ENCODE measurements around the gene CHN2.

CHN2 gene

DNA sequence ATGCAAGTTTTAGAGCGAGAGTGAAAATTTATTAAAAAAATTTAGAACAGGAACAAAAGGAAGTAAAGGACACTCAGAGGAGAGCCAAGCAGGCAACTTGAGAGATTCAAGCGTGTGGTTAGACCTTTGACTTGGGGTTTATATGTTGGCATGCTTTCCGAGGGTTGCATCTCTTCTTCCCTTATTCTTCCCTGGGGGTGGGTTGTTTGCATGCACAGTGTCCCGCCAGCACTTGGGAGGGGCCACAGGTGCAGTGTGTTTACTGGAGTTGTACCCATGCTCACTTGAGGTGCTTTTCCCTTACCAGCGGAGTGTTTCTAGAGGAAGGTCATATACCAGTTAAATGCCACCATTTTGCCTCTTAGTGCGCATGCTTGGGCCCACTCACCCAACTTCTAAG is 96.3 kb downstream of the CHN2 start:
- TF ChIP-seq, protein P1, sequence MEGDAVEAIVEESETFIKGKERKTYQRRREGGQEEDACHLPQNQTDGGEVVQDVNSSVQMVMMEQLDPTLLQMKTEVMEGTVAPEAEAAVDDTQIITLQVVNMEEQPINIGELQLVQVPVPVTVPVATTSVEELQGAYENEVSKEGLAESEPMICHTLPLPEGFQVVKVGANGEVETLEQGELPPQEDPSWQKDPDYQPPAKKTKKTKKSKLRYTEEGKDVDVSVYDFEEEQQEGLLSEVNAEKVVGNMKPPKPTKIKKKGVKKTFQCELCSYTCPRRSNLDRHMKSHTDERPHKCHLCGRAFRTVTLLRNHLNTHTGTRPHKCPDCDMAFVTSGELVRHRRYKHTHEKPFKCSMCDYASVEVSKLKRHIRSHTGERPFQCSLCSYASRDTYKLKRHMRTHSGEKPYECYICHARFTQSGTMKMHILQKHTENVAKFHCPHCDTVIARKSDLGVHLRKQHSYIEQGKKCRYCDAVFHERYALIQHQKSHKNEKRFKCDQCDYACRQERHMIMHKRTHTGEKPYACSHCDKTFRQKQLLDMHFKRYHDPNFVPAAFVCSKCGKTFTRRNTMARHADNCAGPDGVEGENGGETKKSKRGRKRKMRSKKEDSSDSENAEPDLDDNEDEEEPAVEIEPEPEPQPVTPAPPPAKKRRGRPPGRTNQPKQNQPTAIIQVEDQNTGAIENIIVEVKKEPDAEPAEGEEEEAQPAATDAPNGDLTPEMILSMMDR (IDR thresholded peaks at IDR 0.05), result no peak
- Histone ChIP-seq H3K36me3 (ENCODE audit: control insufficient read depth, insufficient read depth, low read length) (no peaks in the 10 kb centered on the region), H3K79me2 (no peaks in the 10 kb centered on the region), H3K4me2 (ENCODE audit: low read length) (no peak overlapping the region), H3K4me1 (no peaks in the 10 kb centered on the region), H2AFZ (no peak overlapping the region), H3K9me3 (ENCODE audit: control insufficient read depth, low read length) (no peaks in the 10 kb centered on the region), H3K4me3 (ENCODE audit: low read depth, low read length) (no peak overlapping the region), H3K9ac (no peak overlapping the region), H3K27ac (no peak overlapping the region), H3K27me3 (ENCODE audit: control insufficient read depth, insufficient read depth, low read length) (no peaks in the 10 kb centered on the region)

DNA sequence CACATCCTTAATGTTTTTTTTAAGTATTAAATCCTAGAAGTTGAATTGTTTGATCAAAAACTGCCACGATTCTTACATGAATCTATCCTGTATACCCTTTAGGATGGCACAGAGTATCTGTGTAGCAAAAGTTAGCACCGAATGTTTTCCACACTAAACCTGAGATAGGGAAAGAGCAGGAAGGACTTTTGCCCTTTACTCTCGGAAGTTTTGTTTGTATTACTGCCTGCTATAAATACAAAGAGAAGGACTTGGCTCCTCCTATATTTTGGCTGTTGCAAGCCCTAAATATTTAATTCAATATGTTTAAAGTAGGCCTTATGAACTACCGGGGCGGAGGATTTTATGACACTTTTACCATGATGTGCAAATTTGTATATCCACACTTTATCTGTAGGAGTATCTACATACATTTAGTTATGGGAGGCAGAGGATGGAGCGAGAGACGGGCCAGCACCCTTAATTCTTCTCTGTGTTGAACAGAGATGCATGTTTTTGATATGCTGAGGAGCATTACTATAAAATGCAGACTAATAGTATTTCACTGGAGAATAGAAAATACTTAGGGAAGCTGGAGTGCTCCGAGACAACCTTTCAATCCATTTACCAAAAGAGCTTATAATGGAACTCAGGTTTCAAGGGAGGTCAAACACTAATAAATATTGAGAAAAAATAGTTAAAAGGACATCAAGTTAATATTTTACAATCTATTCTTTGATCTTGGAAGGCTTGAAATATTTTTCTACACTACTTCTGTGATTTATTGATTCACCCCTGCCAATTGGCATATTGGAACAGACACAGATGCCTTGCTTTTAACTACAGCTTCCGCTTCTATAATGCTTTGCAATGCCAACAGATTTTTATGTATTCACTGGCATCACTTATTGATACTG is 97.4 kb downstream of the CHN2 start:
- Histone ChIP-seq H3K36me3 (ENCODE audit: control insufficient read depth, insufficient read depth, low read length) (no peaks in the 10 kb centered on the region), H3K79me2 (no peaks in the 10 kb centered on the region), H3K4me2 (ENCODE audit: low read length) (no peak overlapping the region), H3K4me3 (ENCODE audit: low read depth, low read length) (no peak overlapping the region), H3K27ac (no peak overlapping the region), H3K9me3 (ENCODE audit: control insufficient read depth, low read length) (no peaks in the 10 kb centered on the region), H2AFZ (no peak overlapping the region), H3K9ac (no peak overlapping the region), H3K4me1 (no peaks in the 10 kb centered on the region), H3K27me3 (ENCODE audit: control insufficient read depth, insufficient read depth, low read length) (no peaks in the 10 kb centered on the region)
- TF ChIP-seq, protein P1 (IDR thresholded peaks at IDR 0.05), result no peak

DNA sequence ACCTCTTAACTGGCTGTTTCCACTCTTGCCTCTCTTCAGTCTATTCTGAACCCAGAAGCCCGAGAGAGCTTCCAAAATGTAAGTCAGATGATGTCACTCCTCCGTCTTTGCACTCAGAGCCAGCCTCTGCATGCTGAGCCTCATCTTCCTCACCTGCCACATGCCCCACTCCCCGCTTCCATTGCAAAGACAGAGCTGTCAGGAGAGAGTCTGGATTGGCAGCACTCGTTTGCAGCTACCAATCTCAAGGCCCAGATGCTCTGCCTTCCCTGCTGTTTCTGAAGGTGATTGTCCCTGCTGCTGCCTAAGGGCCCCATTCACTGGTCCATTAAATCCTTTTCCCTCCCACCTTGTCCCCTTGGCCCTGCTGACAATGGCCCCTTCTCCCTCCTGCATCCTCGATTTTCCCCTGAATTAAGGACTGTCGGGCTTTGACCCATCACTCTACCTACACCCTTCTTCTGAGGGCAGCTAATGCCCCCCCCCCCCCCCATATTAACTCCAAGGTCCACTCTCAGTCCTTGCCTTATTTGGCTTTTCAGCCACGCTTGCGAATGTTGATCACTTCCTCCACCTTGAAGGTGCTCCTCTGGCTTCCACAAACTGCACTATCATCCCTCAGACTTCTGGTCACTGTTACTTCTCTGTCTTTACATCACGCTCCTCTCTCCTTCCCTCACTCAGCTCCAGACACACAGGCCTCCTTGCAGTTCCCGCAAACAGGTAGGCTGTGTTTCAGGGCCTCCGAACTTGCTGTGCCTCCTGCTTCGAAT is 98.5 kb downstream of the CHN2 start:
- H3K27me3 ChIP-seq (ENCODE audit: control insufficient read depth, insufficient read depth, low read length), result no peaks in the 10 kb centered on the region
- no peaks in the 10 kb centered on the region for H3K9me3 ChIP-seq (ENCODE audit: control insufficient read depth, low read length)
- H3K36me3 ChIP-seq (ENCODE audit: control insufficient read depth, insufficient read depth, low read length), result no peaks in the 10 kb centered on the region
- H3K4me1 ChIP-seq, result no peaks in the 10 kb centered on the region
- H3K9ac ChIP-seq, result no peak overlapping the region
- no peak overlapping the region for H2AFZ ChIP-seq
- H3K4me2 ChIP-seq (ENCODE audit: low read length), result no peak overlapping the region
- TF ChIP-seq, protein P1 (IDR thresholded peaks at IDR 0.05), result no peak
- H3K79me2 ChIP-seq, result no peaks in the 10 kb centered on the region
- no peak overlapping the region for H3K27ac ChIP-seq
- no peak overlapping the region for H3K4me3 ChIP-seq (ENCODE audit: low read depth, low read length)

DNA sequence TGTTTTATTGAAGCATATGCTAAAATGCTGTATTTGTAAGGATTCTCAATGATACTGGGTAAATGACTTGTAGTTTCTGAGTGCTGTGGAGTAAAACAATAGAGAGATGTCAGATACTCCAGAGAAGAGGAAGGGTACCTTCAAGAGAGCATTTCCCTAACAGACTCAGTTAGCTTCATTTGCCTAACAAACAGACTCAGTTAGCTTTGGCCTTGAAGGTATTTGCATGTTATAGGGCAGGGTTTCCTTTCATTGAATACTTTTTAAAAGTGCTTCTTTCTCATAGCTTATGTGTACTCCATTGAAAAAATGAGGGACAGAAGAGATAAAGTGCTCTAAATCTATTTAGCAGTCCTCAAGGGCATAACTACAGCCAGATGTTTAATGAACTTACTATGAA is 101.8 kb downstream of the CHN2 start:
- no peak overlapping the region for H3K9ac ChIP-seq
- H3K27ac ChIP-seq, result no peak overlapping the region
- no peaks in the 10 kb centered on the region for H3K9me3 ChIP-seq (ENCODE audit: control insufficient read depth, low read length)
- TF ChIP-seq, protein P1 (IDR thresholded peaks at IDR 0.05), result no peak
- H3K36me3 ChIP-seq (ENCODE audit: control insufficient read depth, insufficient read depth, low read length), result no peaks in the 10 kb centered on the region
- no peak overlapping the region for H3K4me2 ChIP-seq (ENCODE audit: low read length)
- H3K4me1 ChIP-seq, result no peaks in the 10 kb centered on the region
- H3K79me2 ChIP-seq, result no peaks in the 10 kb centered on the region
- H3K4me3 ChIP-seq (ENCODE audit: low read depth, low read length), result no peak overlapping the region
- H2AFZ ChIP-seq, result no peak overlapping the region
- no peaks in the 10 kb centered on the region for H3K27me3 ChIP-seq (ENCODE audit: control insufficient read depth, insufficient read depth, low read length)

Data from parathyroid adenoma (tissue), 2 donors.